ENCODE measurements around the gene C9orf78. TPM values are rescaled to one million over a fixed set of nuclear protein-coding genes. Genes with fewer than 3 reads are reported as not detected.

The C9orf78 gene
- total RNA-seq, 1 experiment from 2014 or later = 36.4 TPM

DNA sequence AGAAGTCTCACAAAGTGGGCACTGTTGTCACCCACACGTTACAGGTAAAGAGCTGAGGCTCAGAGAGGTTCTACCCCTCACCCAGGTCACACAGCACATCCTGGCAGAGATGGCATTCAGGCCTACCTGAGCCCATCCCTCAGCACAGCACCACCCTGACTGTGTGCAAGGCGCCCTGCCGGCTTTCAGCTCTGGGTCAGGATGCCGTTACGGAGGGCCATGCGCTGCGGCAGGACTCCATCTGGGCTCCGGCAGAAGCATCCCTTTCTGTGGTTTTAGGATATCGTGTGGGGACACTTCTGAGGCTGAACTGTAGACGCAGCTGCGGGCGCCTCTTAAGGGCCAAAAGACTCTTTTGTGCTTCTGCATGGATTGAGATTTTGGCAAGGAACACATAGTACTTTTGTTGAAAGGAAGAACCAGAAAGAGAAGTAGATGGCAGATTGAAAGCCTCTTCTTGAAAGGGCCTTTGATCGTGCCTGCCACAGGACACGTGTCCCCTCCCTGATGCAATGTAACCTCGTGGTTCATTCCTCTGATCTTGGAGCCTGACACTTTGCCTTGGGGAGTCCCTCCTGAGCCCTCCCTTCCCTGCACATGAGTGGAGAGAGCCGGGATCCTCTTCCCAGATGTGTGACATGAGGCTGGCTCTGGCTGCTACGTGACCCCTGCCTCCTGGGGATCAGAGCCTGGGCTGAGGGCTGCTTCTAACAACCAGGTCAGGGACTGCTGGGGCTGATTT, 31.5 kb upstream of the C9orf78 start:
- Mint-ChIP-seq H3K9me3 (no peaks in the 10 kb centered on the region), H3K4me3 (no peak overlapping the region), H3K27me3 (ENCODE audit: low read depth) (no peaks in the 10 kb centered on the region), H3K36me3 (peaks cover 23% of the 10 kb centered on the region), H3K27ac (no peak overlapping the region), H3K4me1 (no peaks in the 10 kb centered on the region)
- ATAC-seq (no peak), DNase-seq (ENCODE audit: low spot score) (no peak)
- ChIA-PET POLR2A (interaction anchor here (1.2 kb wide), 1 partner anchor 16 kb away, joined by 3 read pairs; no protein-coding TSS in a partner anchor), CTCF (no interaction called here)
- TF ChIP-seq, protein P1, sequence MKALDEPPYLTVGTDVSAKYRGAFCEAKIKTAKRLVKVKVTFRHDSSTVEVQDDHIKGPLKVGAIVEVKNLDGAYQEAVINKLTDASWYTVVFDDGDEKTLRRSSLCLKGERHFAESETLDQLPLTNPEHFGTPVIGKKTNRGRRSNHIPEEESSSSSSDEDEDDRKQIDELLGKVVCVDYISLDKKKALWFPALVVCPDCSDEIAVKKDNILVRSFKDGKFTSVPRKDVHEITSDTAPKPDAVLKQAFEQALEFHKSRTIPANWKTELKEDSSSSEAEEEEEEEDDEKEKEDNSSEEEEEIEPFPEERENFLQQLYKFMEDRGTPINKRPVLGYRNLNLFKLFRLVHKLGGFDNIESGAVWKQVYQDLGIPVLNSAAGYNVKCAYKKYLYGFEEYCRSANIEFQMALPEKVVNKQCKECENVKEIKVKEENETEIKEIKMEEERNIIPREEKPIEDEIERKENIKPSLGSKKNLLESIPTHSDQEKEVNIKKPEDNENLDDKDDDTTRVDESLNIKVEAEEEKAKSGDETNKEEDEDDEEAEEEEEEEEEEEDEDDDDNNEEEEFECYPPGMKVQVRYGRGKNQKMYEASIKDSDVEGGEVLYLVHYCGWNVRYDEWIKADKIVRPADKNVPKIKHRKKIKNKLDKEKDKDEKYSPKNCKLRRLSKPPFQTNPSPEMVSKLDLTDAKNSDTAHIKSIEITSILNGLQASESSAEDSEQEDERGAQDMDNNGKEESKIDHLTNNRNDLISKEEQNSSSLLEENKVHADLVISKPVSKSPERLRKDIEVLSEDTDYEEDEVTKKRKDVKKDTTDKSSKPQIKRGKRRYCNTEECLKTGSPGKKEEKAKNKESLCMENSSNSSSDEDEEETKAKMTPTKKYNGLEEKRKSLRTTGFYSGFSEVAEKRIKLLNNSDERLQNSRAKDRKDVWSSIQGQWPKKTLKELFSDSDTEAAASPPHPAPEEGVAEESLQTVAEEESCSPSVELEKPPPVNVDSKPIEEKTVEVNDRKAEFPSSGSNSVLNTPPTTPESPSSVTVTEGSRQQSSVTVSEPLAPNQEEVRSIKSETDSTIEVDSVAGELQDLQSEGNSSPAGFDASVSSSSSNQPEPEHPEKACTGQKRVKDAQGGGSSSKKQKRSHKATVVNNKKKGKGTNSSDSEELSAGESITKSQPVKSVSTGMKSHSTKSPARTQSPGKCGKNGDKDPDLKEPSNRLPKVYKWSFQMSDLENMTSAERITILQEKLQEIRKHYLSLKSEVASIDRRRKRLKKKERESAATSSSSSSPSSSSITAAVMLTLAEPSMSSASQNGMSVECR (CRISPR knock-in tag; IDR thresholded peaks at IDR 0.05; ENCODE audit: borderline replicate concordance) = no peak
- TF ChIP-seq JAZF1 (CRISPR knock-in tag; IDR thresholded peaks at IDR 0.05) (no peak), TEAD1 (CRISPR knock-in tag; IDR thresholded peaks at IDR 0.05) (no peak), ATF1 (CRISPR knock-in tag; IDR thresholded peaks at IDR 0.05) (no peak), KAT7 (CRISPR knock-in tag; IDR thresholded peaks at IDR 0.05; ENCODE audit: borderline replicate concordance) (no peak), TP53 (CRISPR knock-in tag; IDR thresholded peaks at IDR 0.05) (no peak), ZNF121 (CRISPR knock-in tag; IDR thresholded peaks at IDR 0.05) (no peak), CREM (CRISPR knock-in tag; IDR thresholded peaks at IDR 0.05) (no peak), ZNF396 (CRISPR knock-in tag; IDR thresholded peaks at IDR 0.05; ENCODE audit: borderline replicate concordance) (no peak), SP1 (CRISPR knock-in tag; conservative IDR thresholded peaks at IDR 0.05) (no peak), ELF4 (CRISPR knock-in tag; IDR thresholded peaks at IDR 0.05; ENCODE audit: low read depth) (no peak), RELA (CRISPR knock-in tag; IDR thresholded peaks at IDR 0.05; ENCODE audit: borderline replicate concordance) (no peak), NFE2L1 (CRISPR knock-in tag; IDR thresholded peaks at IDR 0.05) (no peak)
- TF ChIP-seq, protein P2, sequence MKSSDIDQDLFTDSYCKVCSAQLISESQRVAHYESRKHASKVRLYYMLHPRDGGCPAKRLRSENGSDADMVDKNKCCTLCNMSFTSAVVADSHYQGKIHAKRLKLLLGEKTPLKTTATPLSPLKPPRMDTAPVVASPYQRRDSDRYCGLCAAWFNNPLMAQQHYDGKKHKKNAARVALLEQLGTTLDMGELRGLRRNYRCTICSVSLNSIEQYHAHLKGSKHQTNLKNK (CRISPR knock-in tag; IDR thresholded peaks at IDR 0.05) = no peak
- TF ChIP-seq, protein P3, sequence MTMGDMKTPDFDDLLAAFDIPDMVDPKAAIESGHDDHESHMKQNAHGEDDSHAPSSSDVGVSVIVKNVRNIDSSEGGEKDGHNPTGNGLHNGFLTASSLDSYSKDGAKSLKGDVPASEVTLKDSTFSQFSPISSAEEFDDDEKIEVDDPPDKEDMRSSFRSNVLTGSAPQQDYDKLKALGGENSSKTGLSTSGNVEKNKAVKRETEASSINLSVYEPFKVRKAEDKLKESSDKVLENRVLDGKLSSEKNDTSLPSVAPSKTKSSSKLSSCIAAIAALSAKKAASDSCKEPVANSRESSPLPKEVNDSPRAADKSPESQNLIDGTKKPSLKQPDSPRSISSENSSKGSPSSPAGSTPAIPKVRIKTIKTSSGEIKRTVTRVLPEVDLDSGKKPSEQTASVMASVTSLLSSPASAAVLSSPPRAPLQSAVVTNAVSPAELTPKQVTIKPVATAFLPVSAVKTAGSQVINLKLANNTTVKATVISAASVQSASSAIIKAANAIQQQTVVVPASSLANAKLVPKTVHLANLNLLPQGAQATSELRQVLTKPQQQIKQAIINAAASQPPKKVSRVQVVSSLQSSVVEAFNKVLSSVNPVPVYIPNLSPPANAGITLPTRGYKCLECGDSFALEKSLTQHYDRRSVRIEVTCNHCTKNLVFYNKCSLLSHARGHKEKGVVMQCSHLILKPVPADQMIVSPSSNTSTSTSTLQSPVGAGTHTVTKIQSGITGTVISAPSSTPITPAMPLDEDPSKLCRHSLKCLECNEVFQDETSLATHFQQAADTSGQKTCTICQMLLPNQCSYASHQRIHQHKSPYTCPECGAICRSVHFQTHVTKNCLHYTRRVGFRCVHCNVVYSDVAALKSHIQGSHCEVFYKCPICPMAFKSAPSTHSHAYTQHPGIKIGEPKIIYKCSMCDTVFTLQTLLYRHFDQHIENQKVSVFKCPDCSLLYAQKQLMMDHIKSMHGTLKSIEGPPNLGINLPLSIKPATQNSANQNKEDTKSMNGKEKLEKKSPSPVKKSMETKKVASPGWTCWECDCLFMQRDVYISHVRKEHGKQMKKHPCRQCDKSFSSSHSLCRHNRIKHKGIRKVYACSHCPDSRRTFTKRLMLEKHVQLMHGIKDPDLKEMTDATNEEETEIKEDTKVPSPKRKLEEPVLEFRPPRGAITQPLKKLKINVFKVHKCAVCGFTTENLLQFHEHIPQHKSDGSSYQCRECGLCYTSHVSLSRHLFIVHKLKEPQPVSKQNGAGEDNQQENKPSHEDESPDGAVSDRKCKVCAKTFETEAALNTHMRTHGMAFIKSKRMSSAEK (CRISPR knock-in tag; IDR thresholded peaks at IDR 0.05; ENCODE audit: borderline replicate concordance) = no peak
- TF ChIP-seq, protein P4, sequence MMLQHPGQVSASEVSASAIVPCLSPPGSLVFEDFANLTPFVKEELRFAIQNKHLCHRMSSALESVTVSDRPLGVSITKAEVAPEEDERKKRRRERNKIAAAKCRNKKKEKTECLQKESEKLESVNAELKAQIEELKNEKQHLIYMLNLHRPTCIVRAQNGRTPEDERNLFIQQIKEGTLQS (CRISPR knock-in tag; conservative IDR thresholded peaks at IDR 0.05) = no peak
- TF ChIP-seq, protein P5, sequence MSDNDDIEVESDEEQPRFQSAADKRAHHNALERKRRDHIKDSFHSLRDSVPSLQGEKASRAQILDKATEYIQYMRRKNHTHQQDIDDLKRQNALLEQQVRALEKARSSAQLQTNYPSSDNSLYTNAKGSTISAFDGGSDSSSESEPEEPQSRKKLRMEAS (CRISPR knock-in tag; IDR thresholded peaks at IDR 0.05) = no peak
- TF ChIP-seq, protein P6, sequence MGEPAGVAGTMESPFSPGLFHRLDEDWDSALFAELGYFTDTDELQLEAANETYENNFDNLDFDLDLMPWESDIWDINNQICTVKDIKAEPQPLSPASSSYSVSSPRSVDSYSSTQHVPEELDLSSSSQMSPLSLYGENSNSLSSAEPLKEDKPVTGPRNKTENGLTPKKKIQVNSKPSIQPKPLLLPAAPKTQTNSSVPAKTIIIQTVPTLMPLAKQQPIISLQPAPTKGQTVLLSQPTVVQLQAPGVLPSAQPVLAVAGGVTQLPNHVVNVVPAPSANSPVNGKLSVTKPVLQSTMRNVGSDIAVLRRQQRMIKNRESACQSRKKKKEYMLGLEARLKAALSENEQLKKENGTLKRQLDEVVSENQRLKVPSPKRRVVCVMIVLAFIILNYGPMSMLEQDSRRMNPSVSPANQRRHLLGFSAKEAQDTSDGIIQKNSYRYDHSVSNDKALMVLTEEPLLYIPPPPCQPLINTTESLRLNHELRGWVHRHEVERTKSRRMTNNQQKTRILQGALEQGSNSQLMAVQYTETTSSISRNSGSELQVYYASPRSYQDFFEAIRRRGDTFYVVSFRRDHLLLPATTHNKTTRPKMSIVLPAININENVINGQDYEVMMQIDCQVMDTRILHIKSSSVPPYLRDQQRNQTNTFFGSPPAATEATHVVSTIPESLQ (CRISPR knock-in tag; IDR thresholded peaks at IDR 0.05) = no peak
- TF ChIP-seq, protein P7, sequence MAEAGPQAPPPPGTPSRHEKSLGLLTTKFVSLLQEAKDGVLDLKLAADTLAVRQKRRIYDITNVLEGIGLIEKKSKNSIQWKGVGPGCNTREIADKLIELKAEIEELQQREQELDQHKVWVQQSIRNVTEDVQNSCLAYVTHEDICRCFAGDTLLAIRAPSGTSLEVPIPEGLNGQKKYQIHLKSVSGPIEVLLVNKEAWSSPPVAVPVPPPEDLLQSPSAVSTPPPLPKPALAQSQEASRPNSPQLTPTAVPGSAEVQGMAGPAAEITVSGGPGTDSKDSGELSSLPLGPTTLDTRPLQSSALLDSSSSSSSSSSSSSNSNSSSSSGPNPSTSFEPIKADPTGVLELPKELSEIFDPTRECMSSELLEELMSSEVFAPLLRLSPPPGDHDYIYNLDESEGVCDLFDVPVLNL (CRISPR knock-in tag; IDR thresholded peaks at IDR 0.05; ENCODE audit: borderline replicate concordance, low read depth) = no peak
- TF ChIP-seq, protein P8, sequence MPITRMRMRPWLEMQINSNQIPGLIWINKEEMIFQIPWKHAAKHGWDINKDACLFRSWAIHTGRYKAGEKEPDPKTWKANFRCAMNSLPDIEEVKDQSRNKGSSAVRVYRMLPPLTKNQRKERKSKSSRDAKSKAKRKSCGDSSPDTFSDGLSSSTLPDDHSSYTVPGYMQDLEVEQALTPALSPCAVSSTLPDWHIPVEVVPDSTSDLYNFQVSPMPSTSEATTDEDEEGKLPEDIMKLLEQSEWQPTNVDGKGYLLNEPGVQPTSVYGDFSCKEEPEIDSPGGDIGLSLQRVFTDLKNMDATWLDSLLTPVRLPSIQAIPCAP (CRISPR knock-in tag; IDR thresholded peaks at IDR 0.05) = no peak
